ENCODE results near the gene DNAL1. TPM values are rescaled to one million over a fixed set of nuclear protein-coding genes. Genes with fewer than 3 reads are reported as not detected.

The DNAL1 gene
- total RNA-seq, 1 donor from 2014 or later: 13.1 TPM

- no peak overlapping the region for H3K4me3 Mint-ChIP-seq (ENCODE audit: unreplicated experiment)
- H3K27ac Mint-ChIP-seq (ENCODE audit: unreplicated experiment): peak overlapping the region; percentile 68
- peaks cover 19% of the 10 kb centered on the region for H3K27me3 Mint-ChIP-seq (ENCODE audit: unreplicated experiment)
- H3K9me3 Mint-ChIP-seq (ENCODE audit: unreplicated experiment): no peaks in the 10 kb centered on the region
- no peak for DNase-seq (ENCODE audit: low spot score)
- TF ChIP-seq CTCF (IDR thresholded peaks at IDR 0.05; ENCODE audit: unreplicated experiment): no peak
- no peaks in the 10 kb centered on the region for H3K36me3 Mint-ChIP-seq (ENCODE audit: low read depth, unreplicated experiment)
- H3K4me1 Mint-ChIP-seq (ENCODE audit: unreplicated experiment): peaks cover 77% of the 10 kb centered on the region
Observed at GRCh38 chr14:73748858-73749357, 104.1 kb downstream of the DNAL1 start.

- H3K9me3 Mint-ChIP-seq (ENCODE audit: unreplicated experiment): no peaks in the 10 kb centered on the region
- no peak for DNase-seq (ENCODE audit: low spot score)
- TF ChIP-seq CTCF (IDR thresholded peaks at IDR 0.05; ENCODE audit: unreplicated experiment): no peak
- no peaks in the 10 kb centered on the region for H3K36me3 Mint-ChIP-seq (ENCODE audit: low read depth, unreplicated experiment)
- no peak overlapping the region for H3K4me3 Mint-ChIP-seq (ENCODE audit: unreplicated experiment)
- H3K27me3 Mint-ChIP-seq (ENCODE audit: unreplicated experiment): peaks cover 23% of the 10 kb centered on the region
- no peak overlapping the region for H3K27ac Mint-ChIP-seq (ENCODE audit: unreplicated experiment)
- peaks cover 77% of the 10 kb centered on the region for H3K4me1 Mint-ChIP-seq (ENCODE audit: unreplicated experiment)
Observed at GRCh38 chr14:73749706-73750530, 105.1 kb downstream of the DNAL1 start.

- Mint-ChIP-seq H3K4me3 (ENCODE audit: unreplicated experiment) (no peak overlapping the region), H3K27ac (ENCODE audit: unreplicated experiment) (no peak overlapping the region), H3K9me3 (ENCODE audit: unreplicated experiment) (no peaks in the 10 kb centered on the region), H3K36me3 (ENCODE audit: low read depth, unreplicated experiment) (no peaks in the 10 kb centered on the region), H3K4me1 (ENCODE audit: unreplicated experiment) (peaks cover 77% of the 10 kb centered on the region), H3K27me3 (ENCODE audit: unreplicated experiment) (peaks cover 23% of the 10 kb centered on the region)
- no peak for TF ChIP-seq CTCF (IDR thresholded peaks at IDR 0.05; ENCODE audit: unreplicated experiment)
- no peak for DNase-seq (ENCODE audit: low spot score)
Observed at GRCh38 chr14:73750531-73750901, 105.7 kb downstream of the DNAL1 start.

- Mint-ChIP-seq H3K9me3 (ENCODE audit: unreplicated experiment) (no peaks in the 10 kb centered on the region), H3K4me3 (ENCODE audit: unreplicated experiment) (no peak overlapping the region), H3K4me1 (ENCODE audit: unreplicated experiment) (peaks cover 77% of the 10 kb centered on the region), H3K27ac (ENCODE audit: unreplicated experiment) (no peak overlapping the region), H3K36me3 (ENCODE audit: low read depth, unreplicated experiment) (peaks cover 2% of the 10 kb centered on the region), H3K27me3 (ENCODE audit: unreplicated experiment) (peaks cover 25% of the 10 kb centered on the region)
- no peak for TF ChIP-seq CTCF (IDR thresholded peaks at IDR 0.05; ENCODE audit: unreplicated experiment)
- DNase-seq (ENCODE audit: low spot score): no peak
Observed at GRCh38 chr14:73751157-73751691, 106.4 kb downstream of the DNAL1 start.

Data from endothelial cell (in vitro differentiated cells).